Measurements from ENCODE around the gene IFFO2. TPM values are rescaled to one million over a fixed set of nuclear protein-coding genes. Genes with fewer than 3 reads are reported as not detected.

The IFFO2 gene
- total and polyA plus RNA-seq, 2 donors (not counting 1 experiment from before 2014, with no cell fraction given): 16.8 to 19.2 TPM

DNA sequence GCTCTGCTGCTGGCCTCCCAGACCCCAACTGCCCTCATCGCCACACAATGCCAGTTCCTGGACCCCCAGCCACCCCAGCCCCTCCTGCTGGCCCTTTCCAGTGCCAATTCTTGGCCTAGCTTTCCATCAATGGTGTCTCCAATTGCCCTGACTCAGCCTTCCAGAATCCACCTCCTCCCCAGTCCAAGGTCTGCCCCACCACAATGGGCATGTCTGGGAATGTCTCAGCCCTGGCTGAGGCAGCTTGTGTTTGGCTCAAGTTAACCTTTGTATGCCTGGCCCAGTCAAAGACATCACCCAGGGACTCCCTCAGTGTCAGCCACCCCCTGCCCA is 70.5 kb downstream of the IFFO2 start:
- Mint-ChIP-seq H3K4me1 (no peaks in the 10 kb centered on the region), H3K27me3 (no peaks in the 10 kb centered on the region), H3K27ac (no peak overlapping the region), H3K9me3 (ENCODE audit: insufficient read depth) (no peaks in the 10 kb centered on the region), H3K4me3 (no peak overlapping the region)
- Histone ChIP-seq H4K20me1 (ENCODE audit: control insufficient read depth, insufficient read depth, low read length, poor library complexity, severe bottlenecking) (no peaks in the 10 kb centered on the region), H3K36me3 (replicated peaks in 1 of 2; ENCODE audit: control extremely low read depth in 1 of 2, control insufficient read depth in 1 of 2, extremely low read depth in 1 of 2, insufficient read depth in 2 of 2, low read length in 1 of 2) (peaks cover 0 to 5% of the 10 kb centered on the region in 2 experiments), H3K4me3 (ENCODE audit: control extremely low read depth in 1 of 5, extremely low read depth in 1 of 5, insufficient read depth in 1 of 5, low read depth in 2 of 5, low read length in 4 of 5) (no peak overlapping the region), H3K9ac (ENCODE audit: low read length) (no peak overlapping the region), H3K79me2 (ENCODE audit: control insufficient read depth, insufficient read depth, low read length) (no peaks in the 10 kb centered on the region), H3K27ac (ENCODE audit: low read length in 2 of 2) (no peak overlapping the region), H3K4me2 (replicated peaks; ENCODE audit: low read depth, low read length, poor library complexity, severe bottlenecking) (no peak overlapping the region), H3K4me1 (ENCODE audit: control insufficient read depth in 2 of 2, insufficient read depth in 2 of 2, low read length in 2 of 2) (no peaks in the 10 kb centered on the region), H2AFZ (ENCODE audit: insufficient read depth, low read depth, low read length, poor library complexity, severe bottlenecking) (no peak overlapping the region), H3K9me3 (ENCODE audit: control extremely low read depth in 1 of 3, control insufficient read depth in 2 of 3, insufficient read depth in 1 of 3, low read length in 2 of 3) (no peaks in the 10 kb centered on the region), H3K27me3 (replicated peaks in 1 of 4; ENCODE audit: control extremely low read depth in 1 of 4, control insufficient read depth in 3 of 4, insufficient read depth in 4 of 4, low read length in 3 of 4) (no peaks in the 10 kb centered on the region)
- intact Hi-C loops (cut with micrococcal nuclease): no loop called here
- POLR2A ChIA-PET: no interaction called here
- TF ChIP-seq, protein P1, sequence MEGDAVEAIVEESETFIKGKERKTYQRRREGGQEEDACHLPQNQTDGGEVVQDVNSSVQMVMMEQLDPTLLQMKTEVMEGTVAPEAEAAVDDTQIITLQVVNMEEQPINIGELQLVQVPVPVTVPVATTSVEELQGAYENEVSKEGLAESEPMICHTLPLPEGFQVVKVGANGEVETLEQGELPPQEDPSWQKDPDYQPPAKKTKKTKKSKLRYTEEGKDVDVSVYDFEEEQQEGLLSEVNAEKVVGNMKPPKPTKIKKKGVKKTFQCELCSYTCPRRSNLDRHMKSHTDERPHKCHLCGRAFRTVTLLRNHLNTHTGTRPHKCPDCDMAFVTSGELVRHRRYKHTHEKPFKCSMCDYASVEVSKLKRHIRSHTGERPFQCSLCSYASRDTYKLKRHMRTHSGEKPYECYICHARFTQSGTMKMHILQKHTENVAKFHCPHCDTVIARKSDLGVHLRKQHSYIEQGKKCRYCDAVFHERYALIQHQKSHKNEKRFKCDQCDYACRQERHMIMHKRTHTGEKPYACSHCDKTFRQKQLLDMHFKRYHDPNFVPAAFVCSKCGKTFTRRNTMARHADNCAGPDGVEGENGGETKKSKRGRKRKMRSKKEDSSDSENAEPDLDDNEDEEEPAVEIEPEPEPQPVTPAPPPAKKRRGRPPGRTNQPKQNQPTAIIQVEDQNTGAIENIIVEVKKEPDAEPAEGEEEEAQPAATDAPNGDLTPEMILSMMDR (IDR thresholded peaks at IDR 0.05): no peak
- no peak for TF ChIP-seq EZH2 (IDR thresholded peaks at IDR 0.05; ENCODE audit: borderline replicate concordance, insufficient read depth, low read depth, low read length, poor library complexity, severe bottlenecking)
- 100% methylated on average over 1 of the region's 1 CpG for WGBS (ENCODE audit: insufficient coverage)
- ATAC-seq (ENCODE audit: low read depth) (no peak), DNase-seq (no peak)
- CTCF ChIA-PET: interaction anchor here (1.1 to 6.1 kb wide), 8 partner anchors 10 to 348 kb away, joined by 3 to 91 read pairs (median 16); partner anchors contain the start of gene ALDH4A1

DNA sequence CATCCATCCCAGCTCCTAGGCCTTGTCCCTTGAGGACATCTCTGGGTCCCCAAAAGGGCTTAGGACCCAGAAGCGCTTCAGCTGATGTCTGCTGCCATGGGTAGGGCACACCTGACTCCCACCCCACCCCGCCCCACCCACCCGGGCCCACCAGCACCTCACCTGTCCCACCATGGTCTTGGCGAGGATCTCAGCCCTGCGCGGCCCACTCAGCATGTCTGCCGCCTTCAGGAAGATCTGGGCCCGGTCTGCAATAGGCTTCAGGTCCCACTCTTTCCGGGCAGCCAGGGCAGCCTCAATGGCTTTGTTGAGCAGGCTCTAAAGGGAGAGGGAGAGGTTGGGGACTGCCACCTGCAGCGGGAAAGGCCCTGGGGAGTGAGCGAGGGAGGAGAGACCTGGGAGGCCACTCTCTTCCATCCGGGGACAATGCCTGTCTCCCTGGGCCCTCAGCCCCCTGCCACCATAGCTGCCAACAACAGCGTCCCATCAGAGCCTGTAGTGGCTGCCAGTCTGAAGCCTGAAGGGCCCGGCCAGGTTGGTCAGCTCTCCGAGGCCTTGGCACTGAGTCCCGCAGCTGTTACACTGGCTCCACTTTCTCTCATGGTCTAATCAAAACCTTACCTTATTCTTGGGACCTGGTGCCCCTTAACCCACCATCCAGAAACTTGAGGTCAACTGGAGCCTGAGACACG is 71.0 kb downstream of the IFFO2 start:
- H3K4me1 Mint-ChIP-seq: no peaks in the 10 kb centered on the region
- DNase-seq (no peak), ATAC-seq (ENCODE audit: low read depth) (no peak)
- intact Hi-C loops (cut with micrococcal nuclease): no loop called here
- TF ChIP-seq, protein P1 (IDR thresholded peaks at IDR 0.05): no peak
- no peak for TF ChIP-seq EZH2 (IDR thresholded peaks at IDR 0.05; ENCODE audit: borderline replicate concordance, insufficient read depth, low read depth, low read length, poor library complexity, severe bottlenecking)
- H3K36me3 ChIP-seq (replicated peaks in 1 of 2; ENCODE audit: control extremely low read depth in 1 of 2, control insufficient read depth in 1 of 2, extremely low read depth in 1 of 2, insufficient read depth in 2 of 2, low read length in 1 of 2): peaks cover 0 to 5% of the 10 kb centered on the region in 2 experiments
- H3K9me3 ChIP-seq (ENCODE audit: control extremely low read depth in 1 of 3, control insufficient read depth in 2 of 3, insufficient read depth in 1 of 3, low read length in 2 of 3): no peaks in the 10 kb centered on the region
- no peaks in the 10 kb centered on the region for H3K79me2 ChIP-seq (ENCODE audit: control insufficient read depth, insufficient read depth, low read length)
- no peak overlapping the region for H3K27ac Mint-ChIP-seq
- no peaks in the 10 kb centered on the region for H3K27me3 Mint-ChIP-seq
- no peak overlapping the region for H3K27ac ChIP-seq (ENCODE audit: low read length in 2 of 2)
- ChIA-PET POLR2A (no interaction called here), CTCF (interaction anchor here (1.1 to 6.1 kb wide), 9 partner anchors 10 to 349 kb away, joined by 3 to 91 read pairs (median 12); partner anchors contain the start of gene ALDH4A1)
- no peak overlapping the region for H3K4me3 ChIP-seq (ENCODE audit: control extremely low read depth in 1 of 5, extremely low read depth in 1 of 5, insufficient read depth in 1 of 5, low read depth in 2 of 5, low read length in 4 of 5)
- H2AFZ ChIP-seq (ENCODE audit: insufficient read depth, low read depth, low read length, poor library complexity, severe bottlenecking): no peak overlapping the region
- H3K4me3 Mint-ChIP-seq: no peak overlapping the region
- WGBS (ENCODE audit: insufficient coverage): over 99% methylated on average over 15 of the region's 17 CpGs
- H4K20me1 ChIP-seq (ENCODE audit: control insufficient read depth, insufficient read depth, low read length, poor library complexity, severe bottlenecking): no peaks in the 10 kb centered on the region
- H3K9ac ChIP-seq (ENCODE audit: low read length): no peak overlapping the region
- H3K27me3 ChIP-seq (replicated peaks in 1 of 4; ENCODE audit: control extremely low read depth in 1 of 4, control insufficient read depth in 3 of 4, insufficient read depth in 4 of 4, low read length in 3 of 4): no peaks in the 10 kb centered on the region
- no peaks in the 10 kb centered on the region for H3K4me1 ChIP-seq (ENCODE audit: control insufficient read depth in 2 of 2, insufficient read depth in 2 of 2, low read length in 2 of 2)
- no peaks in the 10 kb centered on the region for H3K9me3 Mint-ChIP-seq (ENCODE audit: insufficient read depth)
- no peak overlapping the region for H3K4me2 ChIP-seq (replicated peaks; ENCODE audit: low read depth, low read length, poor library complexity, severe bottlenecking)
